ENCODE measurements around the gene TDRD10.
A peak's percentile ranks its signal among the peaks of the same experiment; 100 is the strongest.
"Not testable (repeated sequence)": the region's sequence is repeated elsewhere in the genome, so short reads cannot be mapped to it uniquely, and the experiment has no call there.

TDRD10 gene

GRCh38 chr1:154478639-154479038, 23.4 kb upstream of the TDRD10 start:
- no peak overlapping the region for H3K4me3 ChIP-seq (ENCODE audit: control insufficient read depth, low read depth, low read length)
- no peak for TF ChIP-seq CTCF (conservative IDR thresholded peaks at IDR 0.05; ENCODE audit: control insufficient read depth, insufficient read depth, low read depth, low read length)
- peak; percentile 10 for DNase-seq (ENCODE audit: low read depth)

- TF ChIP-seq CTCF (conservative IDR thresholded peaks at IDR 0.05; ENCODE audit: control insufficient read depth, insufficient read depth, low read depth, low read length): peak; percentile 98
- no peak overlapping the region for H3K4me3 ChIP-seq (ENCODE audit: control insufficient read depth, low read depth, low read length)
- peak; percentile 84 for DNase-seq (ENCODE audit: low read depth)
Measured at GRCh38 chr1:154479764-154480421, 22.1 kb upstream of the TDRD10 start.

DNA sequence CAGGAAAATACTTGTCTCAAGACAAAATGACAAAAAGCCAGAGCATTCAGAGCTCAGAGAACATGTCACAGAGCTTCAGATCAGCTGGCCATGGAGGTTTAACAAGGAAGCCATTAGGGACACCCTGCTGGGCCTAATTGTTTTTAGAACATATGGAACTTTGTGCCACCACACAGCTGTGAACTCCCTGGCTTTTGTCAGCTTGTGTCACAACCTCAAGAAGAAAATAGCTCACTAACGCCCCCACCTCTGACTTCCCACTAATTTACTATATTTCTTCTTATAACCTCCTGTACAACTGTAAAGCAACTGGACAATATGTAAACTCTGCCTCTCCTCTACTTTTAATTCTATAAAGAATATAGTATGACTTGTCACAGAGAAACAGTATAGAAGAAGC, 21.0 kb upstream of the TDRD10 start:
- DNase-seq (ENCODE audit: low read depth): no peak
- H3K4me3 ChIP-seq (ENCODE audit: control insufficient read depth, low read depth, low read length): no peak overlapping the region

DNA sequence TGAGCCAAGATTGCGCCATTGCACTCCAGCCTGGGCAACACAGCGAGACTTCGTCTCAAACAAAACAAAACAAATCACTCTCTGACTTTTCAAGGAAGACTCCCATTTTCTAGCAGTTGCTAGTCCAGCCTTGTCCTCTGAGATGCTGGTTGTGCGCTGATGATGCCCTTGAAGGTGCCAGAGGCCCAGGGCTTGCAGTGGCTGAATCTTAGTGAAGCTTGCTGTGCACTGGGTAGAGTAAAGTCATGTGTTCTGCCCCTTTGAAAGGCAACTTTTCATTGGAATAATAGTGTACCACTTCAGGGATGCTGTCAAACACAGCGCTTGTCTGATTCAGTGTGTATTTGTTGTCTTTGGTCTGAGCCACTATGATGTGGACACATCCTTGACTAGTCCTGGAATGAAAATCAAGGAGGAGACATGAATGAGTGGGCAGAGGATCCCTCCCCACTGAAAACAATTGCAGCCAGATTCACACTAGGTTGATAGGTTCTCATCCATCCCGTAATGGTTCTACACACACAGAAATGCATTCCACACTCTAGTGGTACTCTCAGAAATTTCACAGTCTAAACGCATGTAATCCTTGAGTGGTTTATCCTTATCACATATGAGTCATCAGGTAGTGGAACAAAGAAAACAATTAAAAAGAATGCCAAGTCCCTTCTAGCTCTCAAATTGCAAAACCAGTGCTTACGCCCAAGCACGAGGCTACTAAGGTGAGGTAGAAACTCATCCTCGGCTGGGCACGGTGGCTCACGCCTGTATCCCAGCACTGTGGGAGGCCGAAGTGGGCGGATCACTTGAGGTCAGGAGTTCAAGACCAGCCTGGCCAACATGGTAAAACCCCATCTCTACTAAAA, 17.8 kb upstream of the TDRD10 start:
- no peak overlapping the region for H3K4me3 ChIP-seq (ENCODE audit: control insufficient read depth, low read depth, low read length)
- no peak for TF ChIP-seq CTCF (conservative IDR thresholded peaks at IDR 0.05; ENCODE audit: control insufficient read depth, insufficient read depth, low read depth, low read length)
- DNase-seq (ENCODE audit: low read depth): peak; percentile 50

More for the DNA sequence above, 21.0 kb upstream of the TDRD10 start:
- no peak for TF ChIP-seq CTCF (conservative IDR thresholded peaks at IDR 0.05; ENCODE audit: control insufficient read depth, insufficient read depth, low read depth, low read length)

GRCh38 chr1:154485106-154485505, 16.9 kb upstream of the TDRD10 start:
- TF ChIP-seq CTCF (conservative IDR thresholded peaks at IDR 0.05; ENCODE audit: control insufficient read depth, insufficient read depth, low read depth, low read length): no peak
- H3K4me3 ChIP-seq (ENCODE audit: control insufficient read depth, low read depth, low read length): no peak overlapping the region

DNA sequence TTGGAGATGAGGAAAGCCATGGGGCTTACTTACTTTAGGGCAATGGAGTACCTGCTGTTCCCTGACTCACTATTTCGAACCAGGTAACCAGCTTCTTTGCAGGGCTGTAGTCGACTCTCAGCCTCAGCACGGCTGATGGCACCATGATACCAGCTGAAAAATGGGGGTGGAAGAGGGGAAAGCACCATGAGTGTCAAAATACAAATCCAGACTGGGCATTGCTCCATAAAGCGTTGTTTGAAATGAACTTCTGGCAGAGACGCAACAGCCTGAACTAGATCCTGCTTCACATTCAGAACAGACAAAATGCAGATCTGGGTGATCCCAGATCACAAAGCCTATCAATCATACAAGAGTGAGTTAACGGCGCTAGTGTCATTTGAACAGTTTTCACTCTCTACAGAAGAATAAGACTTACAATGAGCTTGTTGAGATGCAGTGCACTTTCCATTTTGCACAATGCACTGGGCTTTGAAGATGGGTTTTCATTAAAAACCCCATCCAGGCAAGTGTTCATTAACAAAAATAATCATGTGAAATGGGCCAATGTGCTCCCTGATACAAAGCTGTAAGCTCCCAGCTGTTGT, 16.0 kb upstream of the TDRD10 start:
- no peak for TF ChIP-seq CTCF (conservative IDR thresholded peaks at IDR 0.05; ENCODE audit: control insufficient read depth, insufficient read depth, low read depth, low read length)
- DNase-seq (ENCODE audit: low read depth): no peak
- no peak overlapping the region for H3K4me3 ChIP-seq (ENCODE audit: control insufficient read depth, low read depth, low read length)

More at GRCh38 chr1:154485106-154485505, 16.9 kb upstream of the TDRD10 start:
- DNase-seq (ENCODE audit: low read depth): no peak

GRCh38 chr1:154486756-154487155, 15.3 kb upstream of the TDRD10 start:
- H3K4me3 ChIP-seq (ENCODE audit: control insufficient read depth, low read depth, low read length); DNase-seq (ENCODE audit: low read depth): not testable (repeated sequence)

All from fibroblast of mammary gland (primary cell).